Activated naive CD8-positive, alpha-beta T cell treated with anti-CD3 and anti-CD28 coated beads, Interleukin-2, amount 50 U/mL, for 24 hours (primary cell): ENCODE measurements around the gene WSB2.

Experiments used
- ATAC-seq: fragments of 150-1000 bp; cut with Tn5 transposase; one replicate; pipeline ENCODE4 v1.10.0; 2021
- DNase-seq: peaks from one replicate; pipeline ENCODE4 v3.0.0; 2021
- H3K27ac Mint-ChIP-seq: one replicate; pipeline ENCODE4 v1.8.0; 2021; ENCODE audit warnings: mild to moderate bottlenecking, mixed read lengths
- H3K27me3 Mint-ChIP-seq: one replicate; pipeline ENCODE4 v1.8.0; 2021; ENCODE audit warnings: mixed read lengths
- H3K36me3 Mint-ChIP-seq: one replicate; pipeline ENCODE4 v1.8.0; 2021; ENCODE audit warnings: low read depth, mixed read lengths
- H3K4me1 Mint-ChIP-seq: one replicate; pipeline ENCODE4 v1.8.0; 2021; ENCODE audit warnings: mixed read lengths
- H3K4me3 Mint-ChIP-seq: one replicate; pipeline ENCODE4 v1.8.0; 2021; ENCODE audit warnings: mild to moderate bottlenecking, moderate library complexity, mixed read lengths
- H3K9me3 Mint-ChIP-seq: one replicate; pipeline ENCODE4 v1.8.0; 2021; ENCODE audit warnings: mixed read lengths

WSB2 gene

GRCh38 chr12:118061011-118061872, at the start of gene WSB2:
Gene WSB2 (minus strand): TSS chr12:118061179. CDS start chr12:118061048, 131 bp downstream.
- ATAC-seq (peak; percentile 17), DNase-seq (peak; percentile 68)
- H3K4me1 Mint-ChIP-seq = peaks cover 55% of the 10 kb centered on the region
- H3K27me3 Mint-ChIP-seq = peaks cover 1% of the 10 kb centered on the region
- H3K36me3 Mint-ChIP-seq = peaks cover 7% of the 10 kb centered on the region
- peak within 1 kb of the TSS; percentile 93 for H3K27ac Mint-ChIP-seq
- peak within 1 kb of the TSS; percentile 88 for H3K4me3 Mint-ChIP-seq
- no peaks in the 10 kb centered on the region for H3K9me3 Mint-ChIP-seq

DNA sequence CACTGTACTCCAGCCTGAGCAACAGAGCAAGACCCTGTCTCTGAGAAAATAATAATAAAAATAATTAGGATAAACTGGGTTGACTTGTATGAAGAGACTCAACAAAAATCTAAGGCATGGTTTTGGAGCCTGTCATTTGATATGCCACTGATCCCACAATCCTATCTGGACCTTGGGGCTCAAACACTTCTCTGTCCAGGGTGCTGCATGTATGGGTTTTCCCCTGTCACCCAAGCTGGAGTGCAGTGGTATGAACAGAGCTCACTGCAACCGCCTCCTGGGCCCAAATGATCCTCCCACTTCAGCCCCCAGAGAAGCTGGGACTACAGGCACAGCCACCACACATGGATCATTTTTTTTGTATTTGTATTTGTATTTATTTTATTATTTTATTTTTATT, 48.1 kb upstream of the WSB2 start:
- DNase-seq (no peak), ATAC-seq (no peak)
- no peaks in the 10 kb centered on the region for H3K36me3 Mint-ChIP-seq
- H3K27ac Mint-ChIP-seq = no peak overlapping the region
- no peaks in the 10 kb centered on the region for H3K9me3 Mint-ChIP-seq
- no peak overlapping the region for H3K4me3 Mint-ChIP-seq
- peaks cover 3% of the 10 kb centered on the region for H3K4me1 Mint-ChIP-seq
- peaks cover 8% of the 10 kb centered on the region for H3K27me3 Mint-ChIP-seq

DNA sequence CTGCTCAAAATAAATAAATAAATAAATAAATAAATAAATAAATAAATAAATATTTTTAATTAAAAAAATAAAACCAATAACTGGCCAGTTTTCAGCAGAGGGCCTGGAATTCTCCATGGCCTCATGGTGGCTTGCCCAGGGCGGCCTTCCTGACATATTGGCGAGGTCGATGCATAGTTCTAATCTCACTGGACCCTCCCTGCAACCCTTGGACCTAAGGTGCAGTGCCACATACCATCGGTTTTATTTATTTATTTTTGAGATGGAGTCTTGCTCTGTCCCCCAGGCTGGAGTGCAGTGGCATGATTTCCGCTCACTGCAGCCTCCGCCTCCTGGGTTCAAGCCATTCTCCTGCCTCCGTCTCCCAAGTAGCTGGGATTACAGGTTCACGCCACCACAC, 46.7 kb upstream of the WSB2 start:
- Mint-ChIP-seq H3K9me3 (no peaks in the 10 kb centered on the region), H3K4me3 (no peak overlapping the region), H3K27ac (no peak overlapping the region), H3K36me3 (no peaks in the 10 kb centered on the region), H3K4me1 (peaks cover 7% of the 10 kb centered on the region), H3K27me3 (peaks cover 12% of the 10 kb centered on the region)
- DNase-seq (no peak), ATAC-seq (no peak)

GRCh38 chr12:118107011-118107410, 46.0 kb upstream of the WSB2 start:
- ATAC-seq = no peak
- H3K4me1 Mint-ChIP-seq = peaks cover 7% of the 10 kb centered on the region
- DNase-seq = no peak
- H3K36me3 Mint-ChIP-seq = no peaks in the 10 kb centered on the region
- peaks cover 17% of the 10 kb centered on the region for H3K27me3 Mint-ChIP-seq
- H3K27ac Mint-ChIP-seq = no peak overlapping the region
- H3K9me3 Mint-ChIP-seq = no peaks in the 10 kb centered on the region
- no peak overlapping the region for H3K4me3 Mint-ChIP-seq

DNA sequence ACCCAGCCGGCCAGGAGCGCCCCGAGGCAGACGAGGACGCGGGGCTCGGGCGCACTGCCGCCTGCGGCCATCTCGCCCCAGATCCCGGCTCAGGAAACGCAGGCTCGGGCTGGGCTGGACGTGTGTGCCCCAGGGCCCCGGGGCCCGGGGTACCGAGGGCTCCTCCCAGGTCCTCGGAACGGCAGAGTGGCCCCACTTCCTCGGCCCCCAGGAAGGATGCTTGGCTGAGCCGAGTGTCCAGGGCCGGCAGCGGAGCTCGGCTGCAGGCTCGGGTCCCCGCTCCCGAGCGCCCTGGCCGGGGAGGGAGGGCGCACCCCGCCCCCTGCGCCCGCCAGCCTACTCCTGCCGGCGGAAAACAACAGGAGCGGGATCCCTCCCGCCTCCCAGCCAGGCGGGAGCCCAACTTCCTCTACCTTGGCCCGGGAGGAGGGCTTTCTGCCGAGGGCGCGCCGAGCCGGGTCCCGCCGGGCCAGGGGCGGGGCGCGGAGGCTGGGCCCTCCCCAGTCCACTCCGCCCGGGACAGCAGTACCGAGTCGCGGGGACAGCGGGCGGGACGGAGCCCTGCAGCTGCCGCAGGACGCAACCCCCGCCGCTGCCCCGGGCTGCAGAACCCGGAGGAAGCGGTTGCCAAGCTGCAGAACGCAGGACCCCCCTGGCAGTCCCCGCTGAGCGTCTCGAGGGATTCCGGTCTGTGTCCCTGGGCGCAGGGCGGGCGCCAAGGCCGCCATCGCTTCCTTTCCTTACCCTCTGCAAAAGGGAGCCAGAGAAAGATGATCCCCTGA, 42.8 kb upstream of the WSB2 start, which contains the start of gene VSIG10:
TSS of gene VSIG10 (minus strand) at position 411 of the 782 bp plus-strand sequence. CDS start at position 71, 340 bp downstream.
- Mint-ChIP-seq H3K27me3 (peaks cover 22% of the 10 kb centered on the region), H3K36me3 (no peaks in the 10 kb centered on the region), H3K4me1 (peaks cover 7% of the 10 kb centered on the region), H3K4me3 (peak within 1 kb of the TSS; percentile 81), H3K27ac (peak within 1 kb of the TSS; percentile 64), H3K9me3 (no peaks in the 10 kb centered on the region)
- DNase-seq = peak; percentile 21
- peak; percentile 54 for ATAC-seq

GRCh38 chr12:118103201-118103600, 42.2 kb upstream of the WSB2 start:
- Mint-ChIP-seq H3K4me3 (peak overlapping the region; percentile 81), H3K4me1 (peaks cover 7% of the 10 kb centered on the region), H3K36me3 (no peaks in the 10 kb centered on the region), H3K27me3 (peaks cover 22% of the 10 kb centered on the region), H3K27ac (peak overlapping the region; percentile 64), H3K9me3 (no peaks in the 10 kb centered on the region)
- peak; percentile 16 for ATAC-seq
- peak; percentile 19 for DNase-seq

DNA sequence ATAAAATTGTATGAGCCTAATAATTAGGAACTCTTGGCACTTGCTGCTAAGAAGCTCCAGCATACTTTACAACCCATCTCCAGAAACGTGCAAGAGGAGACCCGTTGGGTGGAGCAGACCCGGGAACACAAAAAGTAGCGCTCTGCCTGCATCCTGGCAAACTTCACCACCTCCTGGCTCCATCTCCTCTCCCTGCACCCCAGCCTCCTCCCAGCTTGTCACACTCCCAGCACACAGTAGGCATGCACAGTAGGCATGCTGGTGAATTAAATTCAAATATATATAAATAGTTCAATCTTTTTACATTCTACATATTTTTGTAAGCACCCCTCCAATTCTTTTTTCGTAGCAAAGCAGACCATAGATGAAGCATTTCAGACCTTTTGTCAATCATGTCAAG, 41.6 kb upstream of the WSB2 start:
- H3K36me3 Mint-ChIP-seq = no peaks in the 10 kb centered on the region
- H3K9me3 Mint-ChIP-seq = no peaks in the 10 kb centered on the region
- peak overlapping the region; percentile 81 for H3K4me3 Mint-ChIP-seq
- DNase-seq (no peak), ATAC-seq (no peak)
- peak overlapping the region; percentile 64 for H3K27ac Mint-ChIP-seq
- peaks cover 7% of the 10 kb centered on the region for H3K4me1 Mint-ChIP-seq
- peaks cover 22% of the 10 kb centered on the region for H3K27me3 Mint-ChIP-seq

- no peak for ATAC-seq
- Mint-ChIP-seq H3K4me1 (peaks cover 7% of the 10 kb centered on the region), H3K4me3 (no peak overlapping the region), H3K9me3 (no peaks in the 10 kb centered on the region), H3K36me3 (no peaks in the 10 kb centered on the region), H3K27ac (no peak overlapping the region), H3K27me3 (peaks cover 22% of the 10 kb centered on the region)
- DNase-seq = no peak
Observed at GRCh38 chr12:118102070-118102469, 41.1 kb upstream of the WSB2 start.

DNA sequence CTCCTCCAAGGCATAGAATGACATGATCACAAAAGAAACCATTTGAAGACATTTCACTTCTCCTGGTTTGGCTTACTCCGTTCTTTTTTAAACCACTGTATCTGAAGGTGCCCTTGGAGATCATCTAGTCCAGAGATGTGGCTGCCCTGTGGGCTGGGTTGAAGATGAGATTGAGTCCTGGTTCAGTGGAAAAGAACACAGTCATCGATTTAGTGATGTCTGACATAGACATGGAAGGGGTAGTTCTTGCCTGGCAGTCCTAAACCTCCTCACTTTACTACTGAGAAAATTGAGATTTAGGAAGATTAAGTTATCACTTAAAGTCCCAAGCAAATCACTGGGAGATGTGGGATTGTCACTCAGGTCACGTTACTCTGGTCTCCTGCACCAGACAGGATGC, 40.1 kb upstream of the WSB2 start:
- no peaks in the 10 kb centered on the region for H3K9me3 Mint-ChIP-seq
- no peak overlapping the region for H3K27ac Mint-ChIP-seq
- H3K4me1 Mint-ChIP-seq = peaks cover 7% of the 10 kb centered on the region
- ATAC-seq (no peak), DNase-seq (no peak)
- no peaks in the 10 kb centered on the region for H3K36me3 Mint-ChIP-seq
- H3K4me3 Mint-ChIP-seq = no peak overlapping the region
- H3K27me3 Mint-ChIP-seq = peaks cover 22% of the 10 kb centered on the region

- Mint-ChIP-seq H3K27me3 (peaks cover 14% of the 10 kb centered on the region), H3K9me3 (no peaks in the 10 kb centered on the region), H3K27ac (no peak overlapping the region), H3K36me3 (no peaks in the 10 kb centered on the region), H3K4me1 (peaks cover 4% of the 10 kb centered on the region), H3K4me3 (no peak overlapping the region)
- no peak for ATAC-seq
- no peak for DNase-seq
Observed at GRCh38 chr12:118098911-118099671, 38.1 kb upstream of the WSB2 start.

DNA sequence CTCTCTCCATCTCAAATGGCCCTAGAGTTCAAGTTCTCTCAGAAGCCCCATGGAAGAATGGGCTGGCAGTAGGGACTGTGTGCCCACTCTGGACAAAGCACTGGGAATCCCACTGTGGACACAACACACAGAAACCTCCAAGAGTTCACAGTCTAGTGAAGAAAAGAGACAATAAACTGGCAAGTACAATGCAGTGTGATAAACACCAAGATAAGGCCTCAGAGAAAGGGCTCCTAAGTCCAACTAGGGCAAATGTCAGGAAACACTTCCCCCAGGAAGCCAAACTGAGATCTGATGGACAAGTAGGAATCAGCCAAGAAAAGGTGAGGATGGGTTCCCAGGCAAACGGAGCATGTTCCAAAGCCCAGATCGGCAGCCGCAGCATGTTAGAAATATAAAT, 37.4 kb upstream of the WSB2 start:
- H3K27ac Mint-ChIP-seq = no peak overlapping the region
- no peak overlapping the region for H3K4me3 Mint-ChIP-seq
- peaks cover 4% of the 10 kb centered on the region for H3K4me1 Mint-ChIP-seq
- H3K9me3 Mint-ChIP-seq = no peaks in the 10 kb centered on the region
- no peaks in the 10 kb centered on the region for H3K36me3 Mint-ChIP-seq
- H3K27me3 Mint-ChIP-seq = peaks cover 14% of the 10 kb centered on the region
- ATAC-seq (no peak), DNase-seq (no peak)

DNA sequence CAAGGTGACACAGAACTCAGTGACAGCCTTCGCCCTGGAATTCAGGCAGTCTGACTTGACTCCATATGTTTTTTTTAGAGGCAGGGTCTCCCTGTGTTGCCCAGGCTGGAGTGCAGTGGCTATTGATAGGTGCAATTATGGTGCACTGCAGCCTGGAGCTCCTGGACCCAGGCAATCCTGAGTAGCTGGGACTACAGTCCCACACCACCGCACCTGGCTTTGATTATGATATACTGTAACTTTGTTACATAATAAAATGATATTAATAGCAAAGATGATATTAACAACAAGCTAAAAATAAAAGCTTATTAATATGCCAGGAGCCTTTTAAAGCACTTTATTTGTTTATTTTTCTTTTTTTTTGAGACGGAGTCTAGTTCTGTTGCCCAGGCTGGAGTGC, 33.1 kb upstream of the WSB2 start:
- no peaks in the 10 kb centered on the region for H3K27me3 Mint-ChIP-seq
- no peaks in the 10 kb centered on the region for H3K4me1 Mint-ChIP-seq
- no peak overlapping the region for H3K27ac Mint-ChIP-seq
- no peaks in the 10 kb centered on the region for H3K36me3 Mint-ChIP-seq
- DNase-seq = no peak
- no peak for ATAC-seq
- no peaks in the 10 kb centered on the region for H3K9me3 Mint-ChIP-seq
- H3K4me3 Mint-ChIP-seq = no peak overlapping the region

DNA sequence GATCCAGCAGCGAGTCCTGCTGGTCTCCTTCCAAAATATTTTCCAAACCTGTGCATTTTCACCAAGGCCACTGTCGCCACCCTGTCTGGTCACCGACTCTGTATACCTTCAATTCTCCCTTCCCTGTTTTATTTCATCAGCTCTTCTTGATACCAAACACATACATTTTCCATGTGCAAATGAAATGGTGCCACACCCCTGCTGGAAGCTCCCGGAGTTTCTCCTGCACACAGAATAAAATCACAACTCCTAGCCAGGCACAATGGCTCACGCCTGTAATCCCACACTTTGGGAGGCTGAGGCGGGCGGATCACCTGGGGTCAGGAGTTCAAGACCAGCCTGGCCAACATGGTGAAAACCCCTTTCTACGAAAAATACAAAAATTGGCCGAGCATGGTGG, 28.8 kb upstream of the WSB2 start:
- H3K27me3 Mint-ChIP-seq = no peaks in the 10 kb centered on the region
- no peak overlapping the region for H3K4me3 Mint-ChIP-seq
- H3K27ac Mint-ChIP-seq = no peak overlapping the region
- no peaks in the 10 kb centered on the region for H3K36me3 Mint-ChIP-seq
- no peaks in the 10 kb centered on the region for H3K4me1 Mint-ChIP-seq
- ATAC-seq (no peak), DNase-seq (no peak)
- H3K9me3 Mint-ChIP-seq = no peaks in the 10 kb centered on the region

DNA sequence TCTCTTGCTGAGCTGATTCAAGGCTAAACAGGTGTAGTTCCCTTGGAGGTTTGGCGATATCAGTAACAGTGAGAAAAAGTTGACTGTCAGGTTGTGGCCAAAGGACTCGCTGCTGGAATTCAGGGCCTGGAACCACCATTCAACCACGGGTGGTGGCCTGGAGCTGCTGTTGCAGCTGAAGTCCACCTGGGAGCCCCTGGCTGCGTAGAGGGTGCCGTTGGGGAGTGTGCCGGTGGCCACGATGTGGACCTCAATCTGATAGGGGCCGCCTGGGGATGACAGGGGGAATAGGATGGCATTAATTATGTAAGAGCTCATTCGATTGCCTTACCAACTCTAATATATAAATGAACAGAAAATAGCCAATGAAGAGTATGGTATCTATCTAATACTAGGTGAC, 21.2 kb upstream of the WSB2 start:
- Mint-ChIP-seq H3K36me3 (no peaks in the 10 kb centered on the region), H3K27me3 (no peaks in the 10 kb centered on the region), H3K27ac (no peak overlapping the region), H3K9me3 (no peaks in the 10 kb centered on the region), H3K4me3 (no peak overlapping the region), H3K4me1 (no peaks in the 10 kb centered on the region)
- no peak for ATAC-seq
- no peak for DNase-seq
